Testis (tissue), 2 donors: ENCODE data around the gene VWC2L.

ENCODE experiments used
- CTCF ChIP-seq, 3 experiments: fragments of 450-650 bp in 2 of 3; fragments of 200-600 bp in 1 of 3; sonication (generic) in 1 of 3; IDR thresholded peaks; one replicate each; pipeline ENCODE4 v1.5.1; 2016 to 2019; ENCODE audit warnings: antibody characterized with exemption in 3 of 3, mild to moderate bottlenecking in 2 of 3, moderate library complexity in 1 of 3
- POLR2A ChIP-seq: fragments of 450-650 bp; IDR thresholded peaks from one replicate; pipeline ENCODE4 v1.6.1; 2017; ENCODE audit warnings: antibody characterized with exemption, mild to moderate bottlenecking, moderate library complexity

- no peak for TF ChIP-seq POLR2A
- TF ChIP-seq CTCF (IDR thresholded peaks at IDR 0.05): no peak
These were observed 73.8 kb downstream of the VWC2L start for GRCh38 chr2:214484701-214485100.
